GM20431 (cell line): Measurements from ENCODE around the gene MAP7.
"Not testable (repeated sequence)": the region's sequence is repeated elsewhere in the genome, so short reads cannot be mapped to it uniquely, and the experiment has no call there.

Source experiments
- in situ Hi-C: fragments of 300-500 bp; cut with MseI, MboI; formaldehyde crosslinking; loops from one replicate; pipeline ENCODE4 v1.15.0; 2020; ENCODE audit warnings: low sequenced_read_pairs; ENCODE audit not compliant: unreplicated experiment

The MAP7 gene

GRCh38 chr6:136318676-136319075 is 231.5 kb downstream of the MAP7 start:
- in situ Hi-C loops, result no loop called here

GRCh38 chr6:136317971-136318370 is 232.3 kb downstream of the MAP7 start:
- in situ Hi-C loops, result no loop called here

GRCh38 chr6:136317021-136317694 is 233.1 kb downstream of the MAP7 start:
- in situ Hi-C loops, result no loop called here

GRCh38 chr6:136315594-136315993 is 234.6 kb downstream of the MAP7 start:
- in situ Hi-C loops, result no loop called here

GRCh38 chr6:136312975-136313374 is 237.2 kb downstream of the MAP7 start:
- in situ Hi-C loops, result no loop called here

GRCh38 chr6:136309729-136310311 is 240.4 kb downstream of the MAP7 start:
- in situ Hi-C loops, result no loop called here

GRCh38 chr6:136309171-136309570 is 241.1 kb downstream of the MAP7 start:
- in situ Hi-C loops, result no loop called here

GRCh38 chr6:136308469-136308868 is 241.8 kb downstream of the MAP7 start:
- in situ Hi-C loops, result not testable (repeated sequence)

- in situ Hi-C loops, result no loop called here
These were observed 242.9 kb downstream of the MAP7 start for GRCh38 chr6:136307351-136307750.

- in situ Hi-C loops, result no loop called here
These were observed 243.8 kb downstream of the MAP7 start for GRCh38 chr6:136306466-136306865.

- in situ Hi-C loops, result no loop called here
These were observed 245.8 kb downstream of the MAP7 start for GRCh38 chr6:136304410-136304809.

GRCh38 chr6:136303516-136303915 is 246.7 kb downstream of the MAP7 start:
- in situ Hi-C loops, result no loop called here

GRCh38 chr6:136294621-136295020 is 255.6 kb downstream of the MAP7 start:
- in situ Hi-C loops, result no loop called here
